C4-2B (cell line): Measurements from ENCODE around the gene JKAMP.

Experiments
- H3K27ac ChIP-seq: fragments of 450-650 bp; 2 replicates; pipeline ENCODE4 v1.5.1; 2017
- ZFX ChIP-seq: fragments of 450-650 bp; IDR thresholded peaks from 2 replicates; pipeline ENCODE4 v1.6.1; 2017
- TF ChIP-seq, protein P1 (sequence below): fragments of 450-650 bp; conservative IDR thresholded peaks from 2 replicates; pipeline ENCODE4 v1.5.1; 2017; ENCODE audit warnings: mild to moderate bottlenecking

Gene JKAMP

GRCh38 chr14:59520224-59520623 is 35.9 kb downstream of the JKAMP start:
- H3K27ac ChIP-seq = no peak overlapping the region
- no peak for TF ChIP-seq ZFX
- TF ChIP-seq, protein P1, sequence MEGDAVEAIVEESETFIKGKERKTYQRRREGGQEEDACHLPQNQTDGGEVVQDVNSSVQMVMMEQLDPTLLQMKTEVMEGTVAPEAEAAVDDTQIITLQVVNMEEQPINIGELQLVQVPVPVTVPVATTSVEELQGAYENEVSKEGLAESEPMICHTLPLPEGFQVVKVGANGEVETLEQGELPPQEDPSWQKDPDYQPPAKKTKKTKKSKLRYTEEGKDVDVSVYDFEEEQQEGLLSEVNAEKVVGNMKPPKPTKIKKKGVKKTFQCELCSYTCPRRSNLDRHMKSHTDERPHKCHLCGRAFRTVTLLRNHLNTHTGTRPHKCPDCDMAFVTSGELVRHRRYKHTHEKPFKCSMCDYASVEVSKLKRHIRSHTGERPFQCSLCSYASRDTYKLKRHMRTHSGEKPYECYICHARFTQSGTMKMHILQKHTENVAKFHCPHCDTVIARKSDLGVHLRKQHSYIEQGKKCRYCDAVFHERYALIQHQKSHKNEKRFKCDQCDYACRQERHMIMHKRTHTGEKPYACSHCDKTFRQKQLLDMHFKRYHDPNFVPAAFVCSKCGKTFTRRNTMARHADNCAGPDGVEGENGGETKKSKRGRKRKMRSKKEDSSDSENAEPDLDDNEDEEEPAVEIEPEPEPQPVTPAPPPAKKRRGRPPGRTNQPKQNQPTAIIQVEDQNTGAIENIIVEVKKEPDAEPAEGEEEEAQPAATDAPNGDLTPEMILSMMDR = no peak

GRCh38 chr14:59529189-59529588 is 44.9 kb downstream of the JKAMP start:
- H3K27ac ChIP-seq = no peak overlapping the region
- TF ChIP-seq, protein P1 = no peak
- TF ChIP-seq ZFX = no peak

- no peak for TF ChIP-seq ZFX
- H3K27ac ChIP-seq = no peak overlapping the region
These were observed 46.0 kb downstream of the JKAMP start for GRCh38 chr14:59530349-59530748.

- no peak overlapping the region for H3K27ac ChIP-seq
- no peak for TF ChIP-seq ZFX
These were observed 48.1 kb downstream of the JKAMP start for GRCh38 chr14:59532419-59532818.

DNA sequence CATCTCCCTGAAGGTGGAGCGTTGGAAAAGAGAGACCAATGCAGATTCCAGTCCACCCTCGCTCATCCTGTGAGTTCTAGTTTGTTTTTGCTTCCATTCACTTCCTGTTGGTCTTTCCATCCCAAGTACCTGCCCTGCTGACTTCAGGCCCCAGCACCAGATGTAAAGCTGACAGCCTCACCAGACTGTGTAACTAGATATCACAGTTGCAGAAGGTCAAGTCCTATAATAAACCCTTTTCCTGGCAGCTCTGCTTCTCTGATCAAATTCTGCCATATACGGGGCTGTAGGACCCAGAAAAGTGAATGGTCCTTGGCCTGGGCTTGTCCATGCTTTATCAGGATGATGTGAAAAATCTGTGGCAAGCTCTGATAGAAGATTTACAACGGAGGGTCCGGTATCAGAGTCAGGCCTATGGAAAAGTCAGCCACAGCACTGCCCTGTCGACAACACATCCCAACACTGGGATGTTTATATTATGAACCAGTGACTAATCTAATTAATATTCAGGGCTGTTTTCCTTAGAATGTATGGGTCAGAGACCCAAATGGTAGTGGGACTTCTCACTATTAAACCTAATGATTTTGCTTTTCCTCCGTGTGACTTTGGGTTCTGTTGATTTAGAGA is 50.2 kb downstream of the JKAMP start:
- TF ChIP-seq, protein P1 = no peak
- 0 out of 2 replicates have a peak, but pooled peaks have one; percentile 13 for TF ChIP-seq ZFX
- no peak overlapping the region for H3K27ac ChIP-seq

DNA sequence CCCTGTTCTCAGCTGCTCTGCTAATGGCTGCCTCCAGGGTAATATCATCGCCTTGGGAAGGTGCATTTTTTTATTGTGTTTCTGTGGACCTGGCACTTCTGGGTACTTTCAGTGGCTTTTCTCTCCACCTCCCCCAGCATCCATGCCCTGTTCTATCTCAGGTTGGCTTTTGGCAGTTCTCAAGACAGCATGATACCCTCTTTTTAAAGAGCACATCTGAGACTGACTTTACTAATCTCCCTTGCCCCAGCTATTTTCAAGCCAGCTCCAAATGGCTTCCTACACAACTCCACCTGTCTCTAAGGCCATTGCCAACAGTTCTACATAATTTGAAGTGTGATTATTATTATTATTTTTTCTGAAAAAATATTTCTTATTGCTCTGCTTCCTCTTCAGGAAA is 53.2 kb downstream of the JKAMP start:
- no peak for TF ChIP-seq ZFX
- TF ChIP-seq, protein P1 = no peak
- H3K27ac ChIP-seq = no peak overlapping the region

- TF ChIP-seq, protein P1 = no peak
- no peak for TF ChIP-seq ZFX
- H3K27ac ChIP-seq = no peak overlapping the region
These were observed 54.6 kb downstream of the JKAMP start for GRCh38 chr14:59538936-59539335.

- no peak overlapping the region for H3K27ac ChIP-seq
- no peak for TF ChIP-seq ZFX
- TF ChIP-seq, protein P1 = no peak
These were observed 56.5 kb downstream of the JKAMP start for GRCh38 chr14:59540852-59541251.
